Skeletal muscle satellite cell (primary cell): Measurements from ENCODE around the gene PANK4.
"Not testable (repeated sequence)": the region's sequence is repeated elsewhere in the genome, so short reads cannot be mapped to it uniquely, and the experiment has no call there.

ENCODE experiments used
- H3K27me3 ChIP-seq: 2 replicates; pipeline ENCODE4 v1.7.0; 2013; ENCODE audit warnings: low read length; ENCODE audit not compliant: control insufficient read depth, insufficient read depth
- H3K36me3 ChIP-seq: 2 replicates; pipeline ENCODE4 v1.7.0; 2013; ENCODE audit warnings: mild to moderate bottlenecking, control low read depth, low read length; ENCODE audit not compliant: insufficient read depth
- H3K4me1 ChIP-seq: 2 replicates; pipeline ENCODE4 v1.7.0; 2013; ENCODE audit warnings: low read length; ENCODE audit not compliant: control insufficient read depth, insufficient read depth
- H3K4me2 ChIP-seq: 2 replicates; pipeline ENCODE4 v1.7.0; 2013; ENCODE audit warnings: mild to moderate bottlenecking, low read length
- H3K4me3 ChIP-seq: 2 replicates; pipeline ENCODE4 v1.7.0; 2013; ENCODE audit warnings: low read length
- H3K9ac ChIP-seq: 2 replicates; pipeline ENCODE4 v1.7.0; 2013; ENCODE audit warnings: mild to moderate bottlenecking, low read depth, low read length, moderate library complexity
- H3K9me3 ChIP-seq: replicated peaks from 2 replicates; pipeline ENCODE4 v1.7.0; 2013; ENCODE audit warnings: mild to moderate bottlenecking, control low read depth, low read length

Gene PANK4

DNA sequence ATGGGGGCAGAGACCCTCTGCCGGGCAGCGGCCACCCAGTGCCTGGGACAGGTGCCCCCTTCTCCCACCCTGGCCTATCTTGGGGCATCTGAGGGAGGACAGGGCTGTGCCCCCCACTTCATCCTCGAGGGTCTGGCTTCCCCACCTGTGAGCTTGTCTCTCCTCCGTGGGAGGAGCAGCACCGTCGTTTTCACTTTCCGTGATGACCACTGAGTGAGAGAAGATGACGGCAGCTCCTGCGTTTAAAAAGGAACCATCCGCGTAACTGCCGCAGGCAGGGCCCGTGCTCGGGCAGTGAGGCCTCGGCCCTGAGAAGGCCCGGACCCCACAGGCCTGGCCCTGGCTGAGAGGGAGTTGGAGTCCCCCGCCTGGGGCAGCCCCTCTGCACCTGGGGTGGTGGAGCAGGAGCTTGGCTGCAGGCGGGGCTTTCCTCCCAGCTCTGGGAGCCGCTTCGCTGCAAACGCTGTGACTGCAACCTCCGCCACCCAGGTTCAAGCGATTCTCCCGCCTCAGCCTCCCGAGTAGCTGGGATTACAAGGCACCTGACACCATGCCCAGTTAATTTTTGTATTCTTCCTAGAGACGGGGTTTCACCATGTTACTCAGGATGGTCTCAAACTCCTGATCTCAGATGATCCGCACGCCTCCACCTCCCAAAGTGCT is 23.1 kb upstream of the PANK4 start:
- peak overlapping the region; percentile 69 for H3K9ac ChIP-seq
- peaks cover 41% of the 10 kb centered on the region for H3K4me1 ChIP-seq
- H3K27me3 ChIP-seq, H3K4me3 ChIP-seq, H3K36me3 ChIP-seq, H3K9me3 ChIP-seq, H3K4me2 ChIP-seq: not testable (repeated sequence)

DNA sequence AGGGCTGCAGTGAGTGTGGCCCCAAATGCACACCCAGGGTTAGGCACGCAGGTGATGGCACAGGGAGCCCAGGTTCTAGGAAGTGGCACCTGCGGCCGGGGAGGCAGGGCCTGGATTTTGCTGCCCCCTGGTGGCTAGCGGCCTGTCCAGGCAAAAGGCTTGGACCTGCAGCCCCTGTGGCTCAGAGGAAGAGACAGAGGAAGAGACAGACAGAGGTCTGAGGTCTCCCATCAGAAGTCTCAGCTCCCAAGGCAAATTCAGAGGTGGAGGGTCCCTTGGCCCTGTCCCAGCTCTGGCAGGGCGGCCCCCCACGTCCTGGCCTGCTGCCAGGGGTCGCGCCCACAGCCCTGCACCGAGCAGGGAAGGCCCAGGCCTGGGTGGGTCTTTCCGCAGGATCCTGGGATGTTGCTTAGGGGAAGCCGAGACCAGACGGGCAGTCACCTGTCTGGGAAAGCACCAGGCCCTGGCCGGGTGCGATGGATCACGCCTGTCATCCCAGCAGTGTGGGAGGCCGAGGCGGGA is 21.7 kb upstream of the PANK4 start:
- peak overlapping the region; percentile 53 for H3K4me2 ChIP-seq
- peak overlapping the region; percentile 9 for H3K4me3 ChIP-seq
- H3K36me3 ChIP-seq: no peaks in the 10 kb centered on the region
- no peaks in the 10 kb centered on the region for H3K27me3 ChIP-seq
- peak overlapping the region; percentile 69 for H3K9ac ChIP-seq
- H3K4me1 ChIP-seq: peaks cover 52% of the 10 kb centered on the region
- H3K9me3 ChIP-seq: no peaks in the 10 kb centered on the region

DNA sequence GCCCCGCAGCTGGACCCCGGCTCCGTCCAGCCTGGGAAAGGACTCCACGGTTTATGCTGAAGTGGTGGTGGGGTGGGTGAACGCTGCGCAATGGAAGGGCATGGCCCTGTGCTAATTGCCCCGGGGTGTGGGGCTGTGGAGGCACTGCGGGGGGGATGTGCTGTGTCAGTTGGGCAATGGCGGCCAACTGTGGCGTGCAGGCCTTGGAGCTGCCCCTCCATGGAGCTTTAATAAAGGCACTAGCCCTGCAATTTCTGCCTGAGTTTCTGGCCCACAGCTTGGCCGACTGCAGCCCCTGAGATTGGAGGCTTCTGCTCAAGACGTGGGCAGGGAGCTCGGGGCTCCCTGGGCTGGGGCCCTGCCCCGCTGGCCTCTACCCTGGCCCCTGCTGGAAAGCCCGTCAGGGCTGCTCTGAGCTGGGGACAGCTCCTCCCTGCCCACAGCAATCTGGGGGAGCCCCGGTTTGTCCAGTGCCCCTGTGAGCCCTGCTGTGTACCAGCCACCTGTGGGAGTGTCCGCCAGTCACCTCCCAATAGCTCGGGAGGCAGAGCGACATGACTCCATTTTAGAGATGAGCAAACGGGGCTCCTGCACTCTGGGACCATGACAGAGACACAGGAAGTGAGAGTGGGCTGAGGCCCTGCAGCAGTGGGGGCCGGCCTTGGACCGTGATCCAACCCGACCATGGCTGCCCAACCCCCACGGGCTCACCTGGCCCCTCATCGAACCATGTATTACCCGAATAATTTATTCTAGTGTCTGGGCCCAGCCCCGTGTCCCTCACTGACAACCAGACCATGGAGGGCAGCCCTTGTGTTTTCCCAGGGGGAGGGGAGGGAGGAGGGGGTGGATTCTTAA is 21.0 kb upstream of the PANK4 start:
- Histone ChIP-seq H3K4me3 (peak overlapping the region; percentile 81), H3K4me1 (peaks cover 52% of the 10 kb centered on the region), H3K9ac (peak overlapping the region; percentile 76), H3K36me3 (no peaks in the 10 kb centered on the region), H3K4me2 (peak overlapping the region; percentile 95), H3K27me3 (no peaks in the 10 kb centered on the region), H3K9me3 (no peaks in the 10 kb centered on the region)

DNA sequence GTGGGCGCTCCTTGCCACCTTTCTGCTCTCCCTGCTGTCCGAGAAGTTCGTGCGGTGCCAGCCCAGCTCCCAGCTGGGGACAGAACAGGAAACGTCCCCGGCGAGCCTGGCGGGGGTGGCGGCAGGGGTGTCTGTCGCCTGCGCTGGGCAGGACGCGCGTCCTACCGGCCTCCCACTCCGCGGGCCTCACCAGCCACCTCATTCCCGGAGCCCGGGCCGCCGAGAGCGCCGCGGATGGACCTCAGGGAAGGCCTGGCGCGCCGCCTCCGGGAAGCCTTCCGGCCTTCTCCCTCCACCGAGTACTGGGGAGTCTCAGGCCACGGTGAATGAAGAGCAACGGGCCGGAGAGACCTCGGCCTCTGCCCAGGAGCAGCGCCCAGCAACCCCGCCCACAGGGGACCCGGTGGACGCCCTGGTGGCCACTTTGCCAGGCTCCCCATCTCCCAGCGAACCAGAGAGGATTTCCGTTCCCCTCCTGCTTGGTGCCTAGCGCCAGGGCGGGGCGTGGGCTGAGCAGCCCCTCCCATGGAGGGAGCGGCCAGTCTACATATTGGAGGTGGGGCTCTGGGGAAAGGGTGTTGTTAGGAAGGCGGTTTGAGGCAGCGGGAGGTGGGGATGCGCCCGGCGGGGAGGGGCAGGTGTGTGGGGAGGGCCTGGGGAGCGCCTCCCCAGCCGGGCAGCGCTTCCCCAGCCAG is 20.3 kb upstream of the PANK4 start:
- Histone ChIP-seq H3K9ac (peak overlapping the region; percentile 76), H3K4me1 (peaks cover 52% of the 10 kb centered on the region), H3K4me3 (peak overlapping the region; percentile 81), H3K27me3 (no peaks in the 10 kb centered on the region), H3K36me3 (no peaks in the 10 kb centered on the region), H3K4me2 (peak overlapping the region; percentile 95), H3K9me3 (no peaks in the 10 kb centered on the region)

DNA sequence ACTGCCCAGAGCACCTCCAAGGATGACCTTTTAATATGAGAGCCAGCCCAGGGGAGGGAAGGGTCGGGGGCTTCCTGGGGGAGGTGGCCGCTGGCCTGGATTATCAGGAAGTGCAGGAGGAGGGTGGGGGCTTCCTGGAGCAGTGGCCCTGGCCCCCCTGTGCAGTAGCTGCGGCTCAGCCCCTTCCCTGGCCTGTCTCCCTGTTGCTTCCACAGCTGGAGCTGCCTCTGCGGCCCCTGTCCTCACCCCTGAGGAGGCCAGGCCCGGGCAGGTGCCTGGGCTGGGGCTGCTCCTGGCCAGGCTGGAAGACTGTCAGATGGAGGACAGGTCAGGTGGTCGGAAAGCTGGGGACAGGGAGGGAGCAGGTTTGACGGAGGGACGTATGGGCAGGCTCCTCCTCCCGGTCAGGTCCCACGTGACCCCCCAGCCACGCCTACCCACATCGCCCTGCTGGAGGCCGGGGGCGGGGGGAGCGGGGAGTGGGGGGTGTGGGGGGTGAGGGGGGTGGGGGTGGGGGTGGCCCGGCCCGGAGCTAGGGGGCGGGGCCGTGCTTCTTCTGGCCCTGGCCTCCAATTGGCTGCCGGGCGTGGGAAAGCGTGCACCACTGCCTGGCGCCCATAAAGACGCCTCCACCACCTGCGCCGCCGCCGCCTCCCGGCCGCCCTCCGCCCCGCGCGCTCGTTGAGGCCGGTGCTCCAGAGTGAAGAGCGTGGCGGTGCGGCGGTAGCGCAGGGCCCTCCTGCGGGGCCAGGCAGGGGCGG is 19.5 kb upstream of the PANK4 start:
- Histone ChIP-seq H3K9me3 (no peaks in the 10 kb centered on the region), H3K9ac (peak overlapping the region; percentile 76), H3K36me3 (no peaks in the 10 kb centered on the region), H3K4me2 (peak overlapping the region; percentile 95), H3K4me1 (peaks cover 52% of the 10 kb centered on the region), H3K4me3 (peak overlapping the region; percentile 81), H3K27me3 (no peaks in the 10 kb centered on the region)

DNA sequence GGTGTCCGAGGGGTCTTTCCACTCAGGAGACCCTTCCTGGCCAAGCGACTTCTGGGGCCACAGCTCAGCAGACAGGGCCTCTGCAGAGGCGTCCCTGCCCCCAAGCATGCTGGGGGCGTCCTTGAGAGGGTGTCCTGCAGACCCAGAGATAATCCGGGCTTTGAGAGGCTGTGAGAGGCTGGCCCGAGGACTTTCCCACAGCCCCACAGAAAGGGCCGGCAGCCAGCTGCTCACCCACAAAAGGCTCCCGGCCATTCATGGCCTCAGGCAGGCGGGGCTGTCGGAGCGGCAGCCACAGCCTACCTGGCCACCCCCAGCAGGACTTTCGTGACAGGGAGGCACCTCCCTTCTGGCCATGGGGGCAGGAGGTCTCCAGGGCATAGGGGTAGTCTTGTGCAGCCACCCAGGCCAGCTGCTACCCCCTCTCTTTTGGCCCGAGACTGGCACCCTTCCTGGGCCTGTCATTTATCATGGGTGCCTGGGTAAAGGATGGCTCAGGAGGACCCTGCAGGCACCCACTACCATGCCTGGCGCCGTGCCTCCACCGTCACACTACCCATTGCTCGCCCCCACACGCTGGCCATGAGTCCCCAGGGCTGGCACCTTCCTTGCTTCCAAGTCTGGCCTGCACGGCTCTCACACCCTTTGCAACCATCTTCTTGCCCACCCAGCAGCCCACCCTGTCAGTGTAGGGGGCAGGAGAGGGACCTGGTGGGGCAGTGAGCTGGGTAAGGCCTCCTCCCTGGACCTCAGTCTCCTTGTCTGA is 18.7 kb upstream of the PANK4 start:
- peaks cover 52% of the 10 kb centered on the region for H3K4me1 ChIP-seq
- no peaks in the 10 kb centered on the region for H3K27me3 ChIP-seq
- H3K9ac ChIP-seq: no peak overlapping the region

DNA sequence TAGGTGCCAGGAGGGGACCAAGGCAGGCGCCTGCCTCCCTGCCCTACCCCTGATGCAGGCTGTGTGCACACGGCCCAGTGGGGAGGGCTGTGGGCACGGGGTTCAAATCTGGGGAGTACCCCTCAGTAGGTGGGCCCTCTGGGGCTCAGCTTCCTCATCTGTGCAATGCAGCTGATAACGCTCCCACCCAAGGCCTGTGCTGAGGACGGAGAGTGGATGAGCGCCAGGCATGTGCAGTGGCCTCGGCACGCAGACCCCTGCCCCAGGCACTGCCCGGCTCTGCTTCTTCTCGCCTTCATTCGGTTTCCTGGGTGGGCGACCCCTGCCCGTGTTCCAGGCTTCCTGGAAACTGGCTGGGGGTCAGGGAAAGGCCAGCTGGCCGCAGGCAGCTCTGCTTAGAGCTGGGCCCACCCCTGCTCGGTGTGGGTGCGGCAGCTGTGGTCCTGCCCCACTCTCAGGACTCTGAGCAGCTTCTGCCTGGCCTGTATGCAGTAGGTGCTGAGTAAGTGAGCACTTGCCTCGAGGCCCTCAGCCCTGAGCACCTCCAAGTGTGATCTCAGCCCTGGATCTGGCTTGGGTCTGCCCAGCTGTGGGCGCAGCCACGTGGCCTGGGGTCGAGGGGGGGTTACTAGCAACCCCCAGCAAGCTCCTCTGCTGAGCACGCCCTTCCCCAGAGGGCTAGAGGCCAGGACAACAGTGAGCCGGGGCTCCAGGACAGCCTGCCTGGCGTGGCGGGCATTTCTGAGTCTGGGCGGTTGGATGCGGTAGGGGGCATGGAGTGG is 17.9 kb upstream of the PANK4 start:
- Histone ChIP-seq H3K4me2 (peak overlapping the region; percentile 60), H3K27me3 (no peaks in the 10 kb centered on the region), H3K9me3 (no peaks in the 10 kb centered on the region), H3K4me3 (no peak overlapping the region), H3K36me3 (no peaks in the 10 kb centered on the region), H3K9ac (no peak overlapping the region), H3K4me1 (peaks cover 52% of the 10 kb centered on the region)

More for the DNA sequence above, 18.7 kb upstream of the PANK4 start:
- no peak overlapping the region for H3K4me2 ChIP-seq
- H3K4me3 ChIP-seq: no peak overlapping the region
- H3K9me3 ChIP-seq: no peaks in the 10 kb centered on the region
- H3K36me3 ChIP-seq: no peaks in the 10 kb centered on the region

DNA sequence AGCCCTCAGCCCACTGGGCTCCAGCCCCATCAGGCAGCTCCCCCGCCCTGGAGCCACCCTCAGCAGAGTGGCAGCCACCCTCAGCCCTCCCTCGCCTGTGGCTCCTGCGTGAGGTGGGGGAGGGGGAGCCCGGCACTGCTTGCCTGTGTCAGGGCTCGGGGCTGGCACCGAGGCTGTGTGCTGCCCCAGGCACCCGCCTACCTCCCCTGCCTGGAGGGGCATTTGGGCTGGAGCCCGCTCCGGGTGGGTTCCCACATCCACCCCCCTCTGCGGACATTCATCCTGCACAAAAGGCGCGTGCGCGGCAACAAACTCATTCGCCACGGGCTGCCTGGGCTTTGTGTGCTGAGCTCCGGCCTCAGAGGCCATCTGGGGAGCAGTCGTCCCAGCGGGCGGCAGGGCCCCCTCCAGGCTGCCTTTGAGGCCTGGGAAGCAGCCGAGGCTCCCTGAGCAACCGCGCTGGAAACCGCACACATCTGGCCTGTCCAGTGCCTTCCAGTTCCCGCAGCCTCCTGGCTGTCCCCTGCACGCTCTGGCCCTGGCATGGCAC is 17.2 kb upstream of the PANK4 start:
- Histone ChIP-seq H3K4me2 (peak overlapping the region; percentile 60), H3K9me3 (no peaks in the 10 kb centered on the region), H3K4me3 (no peak overlapping the region), H3K9ac (no peak overlapping the region), H3K4me1 (peaks cover 46% of the 10 kb centered on the region), H3K36me3 (no peaks in the 10 kb centered on the region), H3K27me3 (no peaks in the 10 kb centered on the region)

DNA sequence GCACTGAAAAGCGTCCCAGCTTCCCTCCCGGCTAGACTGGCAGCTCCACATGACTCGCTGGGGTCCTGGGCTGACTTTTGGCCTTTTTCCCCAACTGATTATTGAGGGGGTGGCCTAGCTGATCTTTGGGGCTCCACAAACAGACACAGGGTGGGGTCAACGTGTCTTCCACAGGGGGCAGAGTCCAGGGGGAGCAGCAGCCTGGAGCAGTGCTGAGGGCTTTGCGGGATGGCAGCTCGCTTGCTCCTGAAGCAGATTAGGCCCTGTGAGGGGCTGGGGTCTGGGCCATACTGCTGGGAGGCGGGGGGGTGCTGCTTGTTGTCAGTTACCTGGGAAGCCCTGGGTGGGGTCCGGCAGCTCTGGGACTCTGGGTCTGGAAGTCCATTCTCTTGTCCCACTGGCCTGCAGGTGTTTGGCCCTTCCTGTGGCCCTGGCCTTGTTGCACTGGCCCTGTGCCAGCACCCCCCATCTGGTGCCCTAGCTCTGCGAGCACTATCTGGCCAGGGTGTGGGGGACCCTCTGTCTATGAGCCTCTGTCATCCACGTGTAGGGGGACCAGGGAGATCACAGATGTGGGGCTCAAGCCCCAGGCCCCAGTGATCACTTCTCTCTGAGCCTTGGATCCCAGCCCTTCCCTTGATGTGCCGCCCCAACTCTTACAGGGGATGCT is 16.0 kb upstream of the PANK4 start:
- Histone ChIP-seq H3K27me3 (no peaks in the 10 kb centered on the region), H3K4me3 (no peak overlapping the region), H3K9me3 (no peaks in the 10 kb centered on the region), H3K9ac (no peak overlapping the region), H3K36me3 (no peaks in the 10 kb centered on the region), H3K4me2 (no peak overlapping the region), H3K4me1 (peaks cover 34% of the 10 kb centered on the region)
